Astrocyte (in vitro differentiated cells and primary cell): ENCODE measurements around the gene NUP98. TPM values are rescaled to one million over a fixed set of nuclear protein-coding genes. Genes with fewer than 3 reads are reported as not detected.
A peak's percentile ranks its signal among the peaks of the same experiment; 100 is the strongest.

Experiments
- DNase-seq: peaks from one replicate; pipeline ENCODE4 v3.0.0-alpha.2; 2010; ENCODE audit warnings: low read depth
- FAIRE-seq: peaks from 2 replicates; lab custom pipeline; 2011; peaks lifted over from hg19 to GRCh38; lab: Jason Lieb, UNC
- H2AFZ ChIP-seq: 2 replicates; pipeline ENCODE4 v1.6.0; 2012; ENCODE audit warnings: low read depth, low read length, inconsistent platforms
- H3K27ac ChIP-seq: 2 replicates; pipeline ENCODE4 v1.5.1; 2011; ENCODE audit warnings: low read depth, low read length, inconsistent platforms
- H3K27me3 ChIP-seq: 2 replicates; pipeline ENCODE4 v1.6.0; 2011; ENCODE audit warnings: low read length, inconsistent platforms; ENCODE audit not compliant: insufficient read depth
- H3K36me3 ChIP-seq: 2 replicates; pipeline ENCODE4 v1.5.1; 2011; ENCODE audit warnings: low read length, inconsistent platforms; ENCODE audit not compliant: insufficient read depth
- H3K4me1 ChIP-seq: 2 replicates; pipeline ENCODE4 v1.5.1; 2011; ENCODE audit warnings: low read length, inconsistent platforms; ENCODE audit not compliant: insufficient read depth
- H3K4me2 ChIP-seq: 2 replicates; pipeline ENCODE4 v1.6.0; 2012; ENCODE audit warnings: low read length, inconsistent platforms
- H3K4me3 ChIP-seq: 2 replicates; pipeline ENCODE4 v1.5.1; 2011; ENCODE audit warnings: low read depth, mild to moderate bottlenecking, low read length, inconsistent platforms; ENCODE audit not compliant: insufficient read depth
- H3K79me2 ChIP-seq: 2 replicates; pipeline ENCODE4 v1.6.0; 2012; ENCODE audit warnings: mild to moderate bottlenecking, low read length, inconsistent platforms; ENCODE audit not compliant: insufficient read depth
- H3K9ac ChIP-seq: 2 replicates; pipeline ENCODE4 v1.6.0; 2012; ENCODE audit warnings: mild to moderate bottlenecking, low read length, inconsistent platforms
- H3K9me3 ChIP-seq: 2 replicates; pipeline ENCODE4 v1.5.1; 2012; ENCODE audit warnings: low read depth, mild to moderate bottlenecking, low read length, inconsistent platforms; ENCODE audit not compliant: insufficient read depth
- H4K20me1 ChIP-seq: 2 replicates; pipeline ENCODE4 v1.6.0; 2012; ENCODE audit warnings: low read length, inconsistent platforms; ENCODE audit not compliant: insufficient read depth
- H3K27ac Mint-ChIP-seq: one replicate; pipeline ENCODE4 v1.8.0; 2021; ENCODE audit warnings: mild to moderate bottlenecking, mixed read lengths; ENCODE audit not compliant: unreplicated experiment
- H3K27me3 Mint-ChIP-seq: one replicate; pipeline ENCODE4 v1.8.0; 2021; ENCODE audit warnings: low read depth, mixed read lengths; ENCODE audit not compliant: unreplicated experiment
- H3K36me3 Mint-ChIP-seq: one replicate; pipeline ENCODE4 v1.8.0; 2021; ENCODE audit warnings: low read depth, mixed read lengths; ENCODE audit not compliant: unreplicated experiment
- H3K4me1 Mint-ChIP-seq: one replicate; pipeline ENCODE4 v1.8.0; 2021; ENCODE audit warnings: low read depth, mixed read lengths; ENCODE audit not compliant: unreplicated experiment
- H3K4me3 Mint-ChIP-seq: one replicate; pipeline ENCODE4 v1.8.0; 2021; ENCODE audit warnings: mild to moderate bottlenecking, moderate library complexity, mixed read lengths; ENCODE audit not compliant: unreplicated experiment
- H3K9me3 Mint-ChIP-seq: one replicate; pipeline ENCODE4 v1.8.0; 2021; ENCODE audit warnings: mild to moderate bottlenecking, mixed read lengths; ENCODE audit not compliant: unreplicated experiment
- CTCF ChIP-seq: IDR thresholded peaks from 2 replicates; pipeline ENCODE4 v1.5.1; 2011; ENCODE audit warnings: low read depth, mild to moderate bottlenecking, inconsistent platforms, low read length, moderate library complexity; ENCODE audit not compliant: insufficient read depth
- EZH2 ChIP-seq: IDR thresholded peaks from 2 replicates; pipeline ENCODE4 v1.6.1; 2012; ENCODE audit warnings: mild to moderate bottlenecking, low read length, inconsistent platforms; ENCODE audit not compliant: insufficient read depth
- total RNA-seq: library from RNA; stranded (reverse); gene quantifications from 2 replicates; pipeline ENCODE4 v1.2.1, GENCODE V29; 2021

NUP98 gene
- total RNA-seq, 1 donor from 2014 or later = 81.2 TPM

GRCh38 chr11:3838504-3838903, 41.1 kb upstream of the NUP98 start:
- Histone ChIP-seq H3K27ac (no peak overlapping the region), H3K9ac (no peak overlapping the region), H3K4me1 (peaks cover 24% of the 10 kb centered on the region), H3K4me2 (peak overlapping the region; percentile 97), H3K9me3 (no peaks in the 10 kb centered on the region), H3K36me3 (peaks cover 2% of the 10 kb centered on the region), H3K4me3 (no peak overlapping the region), H2AFZ (no peak overlapping the region), H3K79me2 (peaks cover 74% of the 10 kb centered on the region), H3K27me3 (no peaks in the 10 kb centered on the region), H4K20me1 (peaks cover 64% of the 10 kb centered on the region)
- Mint-ChIP-seq H3K27me3 (no peaks in the 10 kb centered on the region), H3K9me3 (no peaks in the 10 kb centered on the region), H3K27ac (no peak overlapping the region), H3K4me3 (no peak overlapping the region), H3K36me3 (peaks cover 14% of the 10 kb centered on the region), H3K4me1 (peaks cover 40% of the 10 kb centered on the region)
- TF ChIP-seq EZH2 = no peak
- TF ChIP-seq CTCF = no peak
- FAIRE-seq (no peak), DNase-seq (no peak)

- Mint-ChIP-seq H3K27me3 (no peaks in the 10 kb centered on the region), H3K4me1 (peaks cover 40% of the 10 kb centered on the region), H3K27ac (no peak overlapping the region), H3K36me3 (peaks cover 14% of the 10 kb centered on the region), H3K9me3 (no peaks in the 10 kb centered on the region), H3K4me3 (peak overlapping the region; percentile 40)
- peak overlapping the region; percentile 0 for H3K4me2 ChIP-seq
- H3K27me3 ChIP-seq = no peaks in the 10 kb centered on the region
- no peak overlapping the region for H3K27ac ChIP-seq
- TF ChIP-seq CTCF (no peak), EZH2 (no peak)
- DNase-seq (no peak), FAIRE-seq (no peak)
- H3K4me3 ChIP-seq = no peak overlapping the region
- H3K9ac ChIP-seq = no peak overlapping the region
- H2AFZ ChIP-seq = no peak overlapping the region
- H4K20me1 ChIP-seq = peaks cover 71% of the 10 kb centered on the region
- H3K79me2 ChIP-seq = peaks cover 82% of the 10 kb centered on the region
- peaks cover 24% of the 10 kb centered on the region for H3K4me1 ChIP-seq
- peaks cover 2% of the 10 kb centered on the region for H3K36me3 ChIP-seq
- no peaks in the 10 kb centered on the region for H3K9me3 ChIP-seq
Measured at GRCh38 chr11:3837793-3838192, 40.4 kb upstream of the NUP98 start.

- Mint-ChIP-seq H3K36me3 (peaks cover 14% of the 10 kb centered on the region), H3K4me3 (peak overlapping the region; percentile 34)
Measured at GRCh38 chr11:3836903-3837302, 39.5 kb upstream of the NUP98 start.

More at GRCh38 chr11:3836903-3837302, 39.5 kb upstream of the NUP98 start:
- TF ChIP-seq CTCF (no peak), EZH2 (no peak)
- H3K4me2 ChIP-seq = peak overlapping the region; percentile 0
- no peaks in the 10 kb centered on the region for H3K27me3 Mint-ChIP-seq
- H3K36me3 ChIP-seq = peaks cover 2% of the 10 kb centered on the region
- peaks cover 39% of the 10 kb centered on the region for H3K4me1 Mint-ChIP-seq
- H3K27ac Mint-ChIP-seq = no peak overlapping the region
- H3K9ac ChIP-seq = no peak overlapping the region
- H3K9me3 ChIP-seq = no peaks in the 10 kb centered on the region
- peaks cover 22% of the 10 kb centered on the region for H3K4me1 ChIP-seq
- H3K79me2 ChIP-seq = peaks cover 88% of the 10 kb centered on the region
- H3K27me3 ChIP-seq = no peaks in the 10 kb centered on the region
- H3K4me3 ChIP-seq = no peak overlapping the region
- H4K20me1 ChIP-seq = peaks cover 80% of the 10 kb centered on the region
- no peak overlapping the region for H2AFZ ChIP-seq
- FAIRE-seq (no peak), DNase-seq (no peak)
- no peak overlapping the region for H3K27ac ChIP-seq
- no peaks in the 10 kb centered on the region for H3K9me3 Mint-ChIP-seq
